HepG2 (cell line): ENCODE data around the gene PC. TPM values are rescaled to one million over a fixed set of nuclear protein-coding genes. Genes with fewer than 3 reads are reported as not detected.

Experiments
- ATAC-seq: fragments of 200-7000 bp; cut with Tn5 transposase; 3 replicates; pipeline ENCODE4 v1.9.1; 2020; ENCODE audit warnings: mild to moderate bottlenecking, moderate library complexity
- BruUV-seq: library from RNA; stranded (reverse); fragments of 400-500 nt; replicated peaks from 2 replicates; lab custom pipeline; 2021; lab: Mats Ljungman, UMichigan
- CTCF ChIA-PET: fragments of 300-600 bp; formaldehyde crosslinking; extraction: SDS; loops from one replicate; lab custom pipeline; 2021; ENCODE audit warnings: low total read pairs, inconsistent platforms, low intra/inter-chr PET ratio; lab: Yijun Ruan, JAX
- POLR2A ChIA-PET: fragments of 350-600 bp; sonication (Branson Sonifier 250); formaldehyde crosslinking; loops from one replicate; lab custom pipeline; 2020; ENCODE audit warnings: antibody characterized with exemption, inconsistent platforms; lab: Yijun Ruan, JAX
- DNase-seq: peaks from one replicate; pipeline ENCODE4 v3.0.0-alpha.2; 2015; ENCODE audit warnings: low spot score
- FAIRE-seq: peaks from 3 replicates; lab custom pipeline; 2011; peaks lifted over from hg19 to GRCh38; lab: Jason Lieb, UNC
- H2AFZ ChIP-seq: one replicate; pipeline ENCODE4 v1.6.1; 2011; ENCODE audit warnings: low read length, inconsistent platforms
- H3K27ac ChIP-seq: fragments of 300-600 bp; 3 replicates; pipeline ENCODE4 v1.8.0; 2011; ENCODE audit warnings: mixed run types, mild to moderate bottlenecking, mixed read lengths, low read length, inconsistent platforms; ENCODE audit not compliant: insufficient read depth; ENCODE audit errors: extremely low read length
- H3K27me3 ChIP-seq, 2 experiments: fragments of 200-600 bp in 1 of 2; 2 replicates in 1 of 2; 3 replicates in 1 of 2; pipeline versions ENCODE4 v1.6.0 to v1.8.0; 2011; ENCODE audit warnings: low read length in 2 of 2, mild to moderate bottlenecking in 2 of 2, moderate library complexity in 2 of 2, inconsistent platforms in 1 of 2; ENCODE audit not compliant: insufficient read depth in 2 of 2, control insufficient read depth in 1 of 2
- H3K36me3 ChIP-seq, 2 experiments: fragments of 200-600 bp in 1 of 2; replicated peaks in 1 of 2; 2 replicates in 1 of 2; 3 replicates in 1 of 2; pipeline versions ENCODE4 v1.5.1 to v1.8.0; 2011; ENCODE audit warnings: low read length in 2 of 2, inconsistent platforms in 1 of 2; ENCODE audit not compliant: insufficient read depth in 2 of 2, control insufficient read depth in 1 of 2
- H3K4me1 ChIP-seq: 2 replicates; pipeline ENCODE4 v1.5.1; 2012; ENCODE audit warnings: low read length, inconsistent platforms; ENCODE audit not compliant: insufficient read depth
- H3K4me2 ChIP-seq: 2 replicates; pipeline ENCODE4 v1.6.0; 2011; ENCODE audit warnings: low read depth, low read length, inconsistent platforms
- H3K4me3 ChIP-seq, 3 experiments: fragments of 200-600 bp in 1 of 3; sonication (generic), shearing (Covaris generic) in 1 of 3; replicated peaks in 1 of 3; 2 replicates each; pipeline ENCODE4 v1.5.1; 2011 to 2016; ENCODE audit warnings: low read length in 3 of 3, inconsistent platforms in 2 of 3, low read depth in 2 of 3, mild to moderate bottlenecking in 2 of 3, control low read depth in 1 of 3, mixed read lengths in 1 of 3; ENCODE audit not compliant: insufficient read depth in 1 of 3
- H3K79me2 ChIP-seq: one replicate; pipeline ENCODE4 v1.6.1; 2011; ENCODE audit warnings: low read length, inconsistent platforms; ENCODE audit not compliant: insufficient read depth
- H3K9ac ChIP-seq: 2 replicates; pipeline ENCODE4 v1.6.0; 2011; ENCODE audit warnings: mild to moderate bottlenecking, low read depth, low read length, inconsistent platforms; ENCODE audit not compliant: insufficient read depth
- H3K9me3 ChIP-seq: 2 replicates; pipeline ENCODE4 v1.5.1; 2012; ENCODE audit warnings: mild to moderate bottlenecking, low read length
- H4K20me1 ChIP-seq: 2 replicates; pipeline ENCODE4 v1.6.0; 2011; ENCODE audit warnings: inconsistent platforms, mild to moderate bottlenecking, low read length, moderate library complexity; ENCODE audit not compliant: insufficient read depth
- AGO2 ChIP-seq: fragments of 200-400 bp; formaldehyde crosslinking; optimal IDR thresholded peaks from 2 replicates; pipeline ENCODE3; 2017; ENCODE audit warnings: mild to moderate bottlenecking, low read depth, low read length, moderate library complexity
- IRF2 ChIP-seq: IDR thresholded peaks from 2 replicates; pipeline ENCODE4 v1.6.1; 2018; ENCODE audit warnings: missing genetic modification reagents, missing compliant biosample characterization
- MBD4 ChIP-seq: IDR thresholded peaks from 2 replicates; pipeline ENCODE4 v1.6.1; 2012; ENCODE audit warnings: low read length, inconsistent platforms, borderline replicate concordance
- SP4 ChIP-seq: sonication (generic); formaldehyde crosslinking; IDR thresholded peaks from 2 replicates; pipeline ENCODE4 v1.8.1; 2023; ENCODE audit warnings: mild to moderate bottlenecking, missing genetic modification reagents
- SRY ChIP-seq: sonication (generic); formaldehyde crosslinking; IDR thresholded peaks from 2 replicates; pipeline ENCODE4 v1.8.0; 2022; ENCODE audit warnings: mild to moderate bottlenecking, missing genetic modification reagents
- ZNF253 ChIP-seq: sonication (generic); formaldehyde crosslinking; IDR thresholded peaks from 2 replicates; pipeline ENCODE4 v1.8.0; 2022; ENCODE audit warnings: mild to moderate bottlenecking, missing genetic modification reagents, borderline replicate concordance
- ZNF282 ChIP-seq: fragments of 450-650 bp; IDR thresholded peaks from 2 replicates; pipeline ENCODE4 v1.6.1; 2018; ENCODE audit not compliant: partially characterized antibody
- ZNF878 ChIP-seq: sonication (generic); formaldehyde crosslinking; IDR thresholded peaks from 2 replicates; pipeline ENCODE4 v1.8.1; 2023; ENCODE audit warnings: mild to moderate bottlenecking, missing genetic modification reagents, moderate library complexity
- WGBS: methylation state at CpG from one replicate; pipeline ENCODE4 v1.1.6; 2017; ENCODE audit warnings: low lambda C conversion rate; 5-methylcytosine and 5-hydroxymethylcytosine counted together
- in situ Hi-C: cut with HindIII; loops from 2 replicates; pipeline ENCODE4 v1.10.0; 2017; ENCODE audit warnings: low pct_unique_long_range_greater_than_20kb; ENCODE audit not compliant: extremely low pct_ligation_motif_present
- intact Hi-C: fragments of 100-400 bp; cut with micrococcal nuclease; formaldehyde crosslinking; loops from one replicate; pipeline ENCODE4 v1.10.0; 2022; ENCODE audit not compliant: unreplicated experiment
- polyA plus RNA-seq, 8 experiments: library from polyadenylated mRNA; depleted of rRNA in 3 of 8; stranded (reverse) in 7 of 8; unstranded in 1 of 8; fragments of >200 nt; fragmentation: Illumina TruSeq in 4 of 8; extraction: Trizol in 4 of 8; gene quantifications; 2 replicates each; pipeline versions ENCODE4 v1.2.1 to v1.2.3, GENCODE V29; 2011 to 2016; ENCODE audit warnings: low read depth in 4 of 8, missing spikeins in 1 of 8, mixed read lengths in 1 of 8; ENCODE audit not compliant: insufficient read depth in 1 of 8
- total RNA-seq, 5 experiments: library from RNA; depleted of rRNA; stranded (reverse); fragments of >200 nt; fragmentation: Illumina TruSeq; extraction: Trizol; gene quantifications; 2 replicates each; pipeline ENCODE4 v1.2.3, GENCODE V29; 2016; ENCODE audit warnings: low read depth in 1 of 5
- TF ChIP-seq, protein P1 (sequence below): sonication (generic); formaldehyde crosslinking; IDR thresholded peaks from 2 replicates; pipeline ENCODE4 v1.4.0; 2020; ENCODE audit warnings: missing genetic modification reagents
- TF ChIP-seq, protein P2 (sequence below): sonication (generic); IDR thresholded peaks from 2 replicates; pipeline ENCODE4 v1.6.1; 2016; ENCODE audit warnings: low read depth, borderline replicate concordance
- TF ChIP-seq, protein P3 (sequence below): sonication (generic); formaldehyde crosslinking; IDR thresholded peaks from 2 replicates; pipeline ENCODE4 v1.8.1; 2022; ENCODE audit warnings: low read depth, mild to moderate bottlenecking, missing genetic modification reagents

The PC gene
- total and polyA plus RNA-seq, 2 of the 13 experiments (the other 11 are each of a cell fraction or from before 2014, with no cell fraction given): 29.0 to 39.0 TPM

DNA sequence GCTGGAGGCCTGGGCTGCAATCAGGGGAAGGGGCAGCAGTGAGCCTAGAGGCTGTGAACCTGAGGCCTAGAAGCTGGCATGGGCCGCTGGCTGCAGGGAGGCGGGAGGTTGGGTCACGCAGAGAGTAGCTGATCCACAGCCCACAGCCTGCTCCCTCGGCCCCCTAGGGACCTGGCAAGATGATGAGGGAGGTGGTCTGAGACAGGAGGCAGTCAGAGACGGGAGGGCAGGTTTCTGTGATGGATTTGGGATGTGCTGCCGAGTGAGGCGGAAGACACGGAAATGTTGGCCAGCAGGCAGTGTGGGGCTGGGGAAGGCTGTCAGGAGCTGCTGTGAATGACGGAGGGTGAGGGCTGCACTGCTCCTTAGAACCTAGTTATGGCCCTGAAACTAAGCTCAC lies 78.6 kb downstream of the PC start:
- Histone ChIP-seq H2AFZ (no peak overlapping the region), H3K36me3 (peaks cover 0 to 3% of the 10 kb centered on the region in 2 experiments; a peak in 3 of 5 replicates), H3K4me2 (no peak overlapping the region), H3K79me2 (peaks cover 36% of the 10 kb centered on the region), H4K20me1 (peaks cover 23% of the 10 kb centered on the region), H3K27ac (no peak overlapping the region), H3K4me1 (peaks cover 32% of the 10 kb centered on the region), H3K9me3 (no peaks in the 10 kb centered on the region), H3K9ac (no peak overlapping the region), H3K4me3 (no peak overlapping the region), H3K27me3 (no peaks in the 10 kb centered on the region)
- no peak for ATAC-seq
- TF ChIP-seq SRY (CRISPR knock-in tag): no peak
- no peak for TF ChIP-seq SP4
- TF ChIP-seq, protein P1, sequence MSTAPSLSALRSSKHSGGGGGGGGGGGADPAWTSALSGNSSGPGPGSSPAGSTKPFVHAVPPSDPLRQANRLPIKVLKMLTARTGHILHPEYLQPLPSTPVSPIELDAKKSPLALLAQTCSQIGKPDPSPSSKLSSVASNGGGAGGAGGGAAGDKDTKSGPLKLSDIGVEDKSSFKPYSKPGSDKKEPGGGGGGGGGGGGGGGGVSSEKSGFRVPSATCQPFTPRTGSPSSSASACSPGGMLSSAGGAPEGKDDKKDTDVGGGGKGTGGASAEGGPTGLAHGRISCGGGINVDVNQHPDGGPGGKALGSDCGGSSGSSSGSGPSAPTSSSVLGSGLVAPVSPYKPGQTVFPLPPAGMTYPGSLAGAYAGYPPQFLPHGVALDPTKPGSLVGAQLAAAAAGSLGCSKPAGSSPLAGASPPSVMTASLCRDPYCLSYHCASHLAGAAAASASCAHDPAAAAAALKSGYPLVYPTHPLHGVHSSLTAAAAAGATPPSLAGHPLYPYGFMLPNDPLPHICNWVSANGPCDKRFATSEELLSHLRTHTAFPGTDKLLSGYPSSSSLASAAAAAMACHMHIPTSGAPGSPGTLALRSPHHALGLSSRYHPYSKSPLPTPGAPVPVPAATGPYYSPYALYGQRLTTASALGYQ: no peak
- no peak for TF ChIP-seq IRF2 (CRISPR knock-in tag)
- TF ChIP-seq, protein P2, sequence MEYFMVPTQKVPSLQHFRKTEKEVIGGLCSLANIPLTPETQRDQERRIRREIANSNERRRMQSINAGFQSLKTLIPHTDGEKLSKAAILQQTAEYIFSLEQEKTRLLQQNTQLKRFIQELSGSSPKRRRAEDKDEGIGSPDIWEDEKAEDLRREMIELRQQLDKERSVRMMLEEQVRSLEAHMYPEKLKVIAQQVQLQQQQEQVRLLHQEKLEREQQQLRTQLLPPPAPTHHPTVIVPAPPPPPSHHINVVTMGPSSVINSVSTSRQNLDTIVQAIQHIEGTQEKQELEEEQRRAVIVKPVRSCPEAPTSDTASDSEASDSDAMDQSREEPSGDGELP: no peak
- TF ChIP-seq ZNF253 (CRISPR knock-in tag): 0 out of 2 replicates have a peak, but pooled peaks have one; percentile 44
- peak; percentile 30 for TF ChIP-seq AGO2
- no peak for TF ChIP-seq ZNF878 (CRISPR knock-in tag)
- TF ChIP-seq ZNF282: no peak
- TF ChIP-seq MBD4: no peak
- TF ChIP-seq, protein P3, sequence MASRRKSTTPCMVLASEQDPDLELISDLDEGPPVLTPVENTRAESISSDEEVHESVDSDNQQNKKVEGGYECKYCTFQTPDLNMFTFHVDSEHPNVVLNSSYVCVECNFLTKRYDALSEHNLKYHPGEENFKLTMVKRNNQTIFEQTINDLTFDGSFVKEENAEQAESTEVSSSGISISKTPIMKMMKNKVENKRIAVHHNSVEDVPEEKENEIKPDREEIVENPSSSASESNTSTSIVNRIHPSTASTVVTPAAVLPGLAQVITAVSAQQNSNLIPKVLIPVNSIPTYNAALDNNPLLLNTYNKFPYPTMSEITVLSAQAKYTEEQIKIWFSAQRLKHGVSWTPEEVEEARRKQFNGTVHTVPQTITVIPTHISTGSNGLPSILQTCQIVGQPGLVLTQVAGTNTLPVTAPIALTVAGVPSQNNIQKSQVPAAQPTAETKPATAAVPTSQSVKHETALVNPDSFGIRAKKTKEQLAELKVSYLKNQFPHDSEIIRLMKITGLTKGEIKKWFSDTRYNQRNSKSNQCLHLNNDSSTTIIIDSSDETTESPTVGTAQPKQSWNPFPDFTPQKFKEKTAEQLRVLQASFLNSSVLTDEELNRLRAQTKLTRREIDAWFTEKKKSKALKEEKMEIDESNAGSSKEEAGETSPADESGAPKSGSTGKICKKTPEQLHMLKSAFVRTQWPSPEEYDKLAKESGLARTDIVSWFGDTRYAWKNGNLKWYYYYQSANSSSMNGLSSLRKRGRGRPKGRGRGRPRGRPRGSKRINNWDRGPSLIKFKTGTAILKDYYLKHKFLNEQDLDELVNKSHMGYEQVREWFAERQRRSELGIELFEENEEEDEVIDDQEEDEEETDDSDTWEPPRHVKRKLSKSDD (CRISPR knock-in tag): no peak
- BruUV-seq: no TSS peak
- ChIA-PET CTCF (no interaction called here), POLR2A (no interaction called here)
- in situ Hi-C loops (no loop called here), intact Hi-C loops (no loop called here)
- no peak for FAIRE-seq
- DNase-seq: no peak
- 97% methylated on average over 6 of the region's 9 CpGs for WGBS
